D721Med (cell line): ENCODE data around the gene ANXA6.

Experiments used
- DNase-seq: peaks from one replicate; pipeline ENCODE4 v3.0.0; 2011; ENCODE audit warnings: low spot score; ENCODE audit not compliant: insufficient read length
- FAIRE-seq: peaks from 2 replicates; lab custom pipeline; 2011; peaks lifted over from hg19 to GRCh38; lab: Jason Lieb, UNC
- TF ChIP-seq, protein P1 (sequence below): IDR thresholded peaks from 2 replicates; pipeline ENCODE4 v1.5.1; 2012; ENCODE audit warnings: mild to moderate bottlenecking, control low read depth; ENCODE audit not compliant: insufficient read depth; ENCODE audit errors: missing control alignments

The ANXA6 gene

DNA sequence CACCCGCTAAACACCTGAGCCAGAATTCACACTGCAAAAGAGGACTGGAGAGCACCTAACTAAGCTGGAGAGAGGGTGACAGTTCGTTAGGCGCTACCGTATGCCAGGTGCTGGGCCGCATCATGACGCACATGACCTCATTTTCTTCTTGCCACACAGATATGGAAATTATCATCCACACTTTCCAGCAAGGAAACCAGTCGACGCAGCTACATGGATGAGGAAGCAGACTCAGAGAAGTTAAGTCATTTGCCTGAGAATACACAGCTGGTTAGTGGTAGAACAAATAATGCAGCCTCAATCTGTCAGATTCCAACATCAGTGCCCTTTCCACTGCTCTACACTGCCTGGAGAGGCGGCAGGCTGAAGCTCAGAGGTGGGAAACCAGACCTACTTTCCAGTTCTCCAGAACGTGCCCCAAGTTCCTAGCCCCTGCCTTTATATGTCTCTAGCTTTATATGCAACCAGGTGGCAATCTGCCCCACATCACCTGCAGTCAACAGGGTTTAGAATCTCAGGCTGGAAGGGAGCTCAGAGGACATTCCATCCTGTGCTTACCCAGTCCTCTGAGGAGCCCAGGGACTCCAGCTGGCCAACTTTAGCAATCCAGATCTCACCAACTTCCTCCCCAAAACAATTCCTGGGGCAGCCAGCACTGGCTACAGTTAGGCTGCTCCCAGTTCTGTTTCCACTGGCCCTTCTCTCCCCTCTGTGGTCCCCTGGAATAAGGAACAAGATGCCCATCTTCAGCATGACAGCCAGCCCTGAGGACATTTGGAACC, 85.5 kb downstream of the ANXA6 start:
- TF ChIP-seq, protein P1, sequence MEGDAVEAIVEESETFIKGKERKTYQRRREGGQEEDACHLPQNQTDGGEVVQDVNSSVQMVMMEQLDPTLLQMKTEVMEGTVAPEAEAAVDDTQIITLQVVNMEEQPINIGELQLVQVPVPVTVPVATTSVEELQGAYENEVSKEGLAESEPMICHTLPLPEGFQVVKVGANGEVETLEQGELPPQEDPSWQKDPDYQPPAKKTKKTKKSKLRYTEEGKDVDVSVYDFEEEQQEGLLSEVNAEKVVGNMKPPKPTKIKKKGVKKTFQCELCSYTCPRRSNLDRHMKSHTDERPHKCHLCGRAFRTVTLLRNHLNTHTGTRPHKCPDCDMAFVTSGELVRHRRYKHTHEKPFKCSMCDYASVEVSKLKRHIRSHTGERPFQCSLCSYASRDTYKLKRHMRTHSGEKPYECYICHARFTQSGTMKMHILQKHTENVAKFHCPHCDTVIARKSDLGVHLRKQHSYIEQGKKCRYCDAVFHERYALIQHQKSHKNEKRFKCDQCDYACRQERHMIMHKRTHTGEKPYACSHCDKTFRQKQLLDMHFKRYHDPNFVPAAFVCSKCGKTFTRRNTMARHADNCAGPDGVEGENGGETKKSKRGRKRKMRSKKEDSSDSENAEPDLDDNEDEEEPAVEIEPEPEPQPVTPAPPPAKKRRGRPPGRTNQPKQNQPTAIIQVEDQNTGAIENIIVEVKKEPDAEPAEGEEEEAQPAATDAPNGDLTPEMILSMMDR, result no peak
- FAIRE-seq (no peak), DNase-seq (no peak)

DNA sequence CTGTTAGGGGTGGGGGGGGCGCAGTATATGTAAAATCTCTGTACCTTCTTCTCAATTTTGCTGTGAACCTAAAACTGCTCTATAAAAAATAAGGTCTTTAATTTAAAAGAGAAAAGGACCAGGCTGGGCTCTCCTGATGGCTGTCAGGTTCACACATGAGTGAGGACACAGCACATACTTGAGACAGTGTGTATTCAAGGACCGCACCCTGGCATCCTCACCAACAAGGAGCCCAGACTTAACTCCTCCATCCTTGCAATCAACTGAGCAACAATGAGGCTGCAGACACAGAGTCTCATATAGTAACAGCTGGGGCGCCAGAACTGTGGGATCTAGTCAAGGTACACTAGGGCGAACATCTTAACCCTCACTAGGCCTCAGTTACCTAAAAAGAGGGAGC, 86.6 kb downstream of the ANXA6 start:
- DNase-seq (no peak), FAIRE-seq (no peak)
- TF ChIP-seq, protein P1, result no peak

DNA sequence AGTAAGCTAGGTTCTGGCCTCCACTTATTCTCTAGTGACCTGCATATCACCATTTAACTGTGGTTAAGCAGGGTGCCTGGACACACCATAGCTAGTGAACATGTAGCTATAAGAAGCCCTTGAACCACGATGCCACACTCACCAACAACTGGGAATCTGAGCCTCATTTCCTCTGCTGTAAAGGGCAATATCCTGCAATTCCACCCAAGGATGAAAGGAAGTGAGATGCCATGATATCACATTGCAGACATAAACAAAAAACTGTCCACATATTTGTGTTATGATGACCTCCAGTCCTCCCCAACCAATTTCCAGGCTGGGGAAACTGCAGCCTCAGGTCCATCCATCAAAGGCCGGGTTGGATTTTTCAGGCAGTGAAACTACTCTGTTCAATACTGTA, 87.1 kb downstream of the ANXA6 start:
- TF ChIP-seq, protein P1, result no peak
- no peak for DNase-seq
- FAIRE-seq, result no peak

DNA sequence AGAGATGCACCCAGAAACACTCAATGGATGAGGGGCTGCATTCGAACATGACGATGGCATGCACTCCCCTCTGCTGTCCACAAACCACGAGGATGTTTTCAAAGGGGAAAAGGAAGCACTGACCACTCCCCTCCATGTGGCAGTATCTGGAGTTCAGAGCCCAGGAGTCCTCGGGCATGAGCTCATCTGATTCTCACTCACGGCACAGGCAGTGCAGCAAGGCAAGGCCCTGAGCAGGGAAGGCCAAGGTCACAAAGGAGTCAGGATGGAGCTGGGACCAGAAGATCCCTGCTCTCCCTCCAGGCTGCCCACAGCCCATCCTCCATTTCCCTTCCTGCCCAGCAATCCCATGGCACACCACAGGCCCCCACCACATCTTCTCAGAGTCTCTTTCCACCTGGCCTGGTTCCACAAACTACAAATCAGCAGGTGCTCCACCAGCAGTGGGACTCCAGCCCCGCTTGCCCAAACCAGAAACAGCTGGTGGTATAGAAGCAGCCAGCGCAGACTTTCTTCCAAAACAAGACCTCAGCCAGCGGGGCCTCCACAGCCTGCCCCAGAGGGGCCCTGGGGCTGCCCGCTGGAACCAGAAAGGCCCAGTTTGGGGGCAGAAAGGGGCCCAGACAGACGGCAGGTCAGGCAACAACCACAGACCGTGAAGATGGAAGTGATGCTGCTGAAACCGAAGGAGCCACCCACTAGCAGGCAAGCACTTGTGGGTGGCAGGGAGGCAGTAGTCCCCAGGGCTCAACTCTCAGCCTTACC, 89.0 kb downstream of the ANXA6 start:
- TF ChIP-seq, protein P1, result no peak
- FAIRE-seq (no peak), DNase-seq (no peak)

DNA sequence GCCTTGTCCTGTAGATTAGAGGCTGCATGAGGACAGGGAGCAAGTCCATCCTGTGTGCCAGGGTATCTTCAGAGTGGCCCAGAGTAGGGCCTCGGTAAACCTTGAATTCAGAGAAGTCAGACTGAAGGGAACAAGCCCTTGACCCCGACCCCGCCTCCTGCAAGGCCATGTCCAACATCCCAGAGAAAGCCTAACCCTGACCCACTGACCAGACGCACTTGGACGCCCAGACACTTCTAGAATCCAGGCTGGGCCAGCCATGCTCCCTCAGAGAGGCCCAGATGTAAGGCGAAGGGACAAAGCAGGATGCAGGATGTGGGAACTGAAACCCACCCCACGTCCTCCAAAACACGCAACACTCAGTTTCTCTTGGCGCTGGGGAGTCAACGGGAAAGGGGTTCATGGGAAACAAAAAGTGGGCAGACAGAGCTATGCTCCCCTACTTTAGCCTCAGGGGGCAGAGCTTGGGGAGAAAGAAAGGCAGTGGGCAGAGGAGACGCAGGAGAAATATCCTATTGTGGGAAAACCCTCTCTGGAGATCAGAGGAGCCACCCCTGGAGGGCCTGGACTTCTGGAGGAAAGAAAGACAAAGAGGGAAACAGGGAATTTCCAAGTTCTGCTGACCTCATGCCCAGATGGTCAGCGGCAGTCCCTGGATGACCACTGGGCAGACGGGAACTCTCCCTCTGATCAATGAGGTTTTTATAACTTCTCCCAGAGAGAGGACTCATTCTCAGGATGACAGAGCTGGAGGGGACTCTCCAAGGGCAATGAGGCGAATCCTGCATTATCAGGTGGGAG, 89.7 kb downstream of the ANXA6 start:
- DNase-seq, result no peak
- no peak for FAIRE-seq
- TF ChIP-seq, protein P1, result no peak

DNA sequence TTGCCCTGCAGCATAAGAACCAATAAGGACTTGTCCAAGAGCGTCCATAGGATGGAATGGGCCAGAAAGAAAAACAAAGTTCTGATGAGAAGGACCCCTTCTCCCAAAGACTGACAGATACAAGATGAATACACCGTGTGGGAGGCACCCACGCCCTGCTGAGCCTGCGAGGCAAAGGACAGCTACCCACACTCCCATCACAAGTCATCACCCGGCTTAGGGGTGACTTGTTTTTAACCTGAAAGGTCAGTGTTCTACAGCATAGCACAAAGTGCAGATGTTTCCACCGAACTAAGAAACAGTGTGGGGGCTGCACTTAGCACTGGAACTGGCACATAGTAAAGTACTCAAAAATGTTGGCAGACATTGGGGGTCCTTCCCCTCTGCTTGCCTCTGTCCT, 90.7 kb downstream of the ANXA6 start:
- DNase-seq, result no peak
- TF ChIP-seq, protein P1, result no peak
- no peak for FAIRE-seq
